Measurements from ENCODE around the gene AKAP6.

DNA sequence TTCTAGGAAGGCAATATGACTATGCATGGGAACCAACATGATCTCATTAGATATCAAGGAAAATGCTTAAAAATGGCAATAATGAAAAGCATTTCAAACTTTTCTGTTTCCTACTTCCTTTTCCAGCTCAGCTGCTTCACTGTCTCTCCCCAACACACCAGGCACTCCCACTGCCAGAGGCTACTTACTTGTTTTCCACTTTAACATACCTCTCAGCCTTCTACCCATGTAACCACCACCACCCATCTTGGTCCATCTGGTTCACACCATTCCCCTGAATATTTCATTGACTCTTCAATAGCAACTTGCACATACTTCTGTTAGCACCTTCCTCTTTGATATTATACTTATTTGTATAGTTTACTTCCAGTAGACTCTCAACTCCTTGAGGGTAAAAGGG is 441.3 kb downstream of the AKAP6 start:
- TF ChIP-seq POLR2A (IDR thresholded peaks at IDR 0.05) = no peak
- TF ChIP-seq, protein P1, sequence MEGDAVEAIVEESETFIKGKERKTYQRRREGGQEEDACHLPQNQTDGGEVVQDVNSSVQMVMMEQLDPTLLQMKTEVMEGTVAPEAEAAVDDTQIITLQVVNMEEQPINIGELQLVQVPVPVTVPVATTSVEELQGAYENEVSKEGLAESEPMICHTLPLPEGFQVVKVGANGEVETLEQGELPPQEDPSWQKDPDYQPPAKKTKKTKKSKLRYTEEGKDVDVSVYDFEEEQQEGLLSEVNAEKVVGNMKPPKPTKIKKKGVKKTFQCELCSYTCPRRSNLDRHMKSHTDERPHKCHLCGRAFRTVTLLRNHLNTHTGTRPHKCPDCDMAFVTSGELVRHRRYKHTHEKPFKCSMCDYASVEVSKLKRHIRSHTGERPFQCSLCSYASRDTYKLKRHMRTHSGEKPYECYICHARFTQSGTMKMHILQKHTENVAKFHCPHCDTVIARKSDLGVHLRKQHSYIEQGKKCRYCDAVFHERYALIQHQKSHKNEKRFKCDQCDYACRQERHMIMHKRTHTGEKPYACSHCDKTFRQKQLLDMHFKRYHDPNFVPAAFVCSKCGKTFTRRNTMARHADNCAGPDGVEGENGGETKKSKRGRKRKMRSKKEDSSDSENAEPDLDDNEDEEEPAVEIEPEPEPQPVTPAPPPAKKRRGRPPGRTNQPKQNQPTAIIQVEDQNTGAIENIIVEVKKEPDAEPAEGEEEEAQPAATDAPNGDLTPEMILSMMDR (IDR thresholded peaks at IDR 0.05) = no peak
